ENCODE data around the gene NUP133. TPM values are rescaled to one million over a fixed set of nuclear protein-coding genes. Genes with fewer than 3 reads are reported as not detected.

The NUP133 gene
- total and polyA plus RNA-seq, 10 donors = 15.3 to 42.8 (median 34.7) TPM

DNA sequence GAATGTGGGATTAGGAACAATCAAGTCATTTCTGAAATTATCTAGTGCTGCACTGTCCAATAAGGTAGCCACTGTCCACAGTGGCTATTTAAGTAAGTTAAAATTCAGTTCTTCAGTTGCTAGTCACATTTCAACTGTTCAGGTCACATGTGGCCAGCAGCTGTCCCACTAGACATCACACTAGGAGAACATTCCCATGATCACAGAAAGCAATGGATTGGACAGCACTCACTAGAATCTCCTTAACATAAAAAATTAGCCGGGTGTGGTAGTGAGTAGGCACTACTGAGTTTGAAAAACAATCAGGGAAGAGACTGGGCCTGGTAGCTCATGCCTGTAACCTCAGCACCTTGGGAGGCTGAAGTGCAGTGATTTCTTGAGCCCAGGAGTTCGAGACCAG is 33.6 kb downstream of the NUP133 start:
- Histone ChIP-seq H3K36me3 (peaks cover 0 to 99% (median 66%) of the 10 kb centered on the region in 6 donors), H3K27me3 (replicated peaks in 1 of 7) (no peaks in the 10 kb centered on the region), H3K4me3 (no peak overlapping the region)

DNA sequence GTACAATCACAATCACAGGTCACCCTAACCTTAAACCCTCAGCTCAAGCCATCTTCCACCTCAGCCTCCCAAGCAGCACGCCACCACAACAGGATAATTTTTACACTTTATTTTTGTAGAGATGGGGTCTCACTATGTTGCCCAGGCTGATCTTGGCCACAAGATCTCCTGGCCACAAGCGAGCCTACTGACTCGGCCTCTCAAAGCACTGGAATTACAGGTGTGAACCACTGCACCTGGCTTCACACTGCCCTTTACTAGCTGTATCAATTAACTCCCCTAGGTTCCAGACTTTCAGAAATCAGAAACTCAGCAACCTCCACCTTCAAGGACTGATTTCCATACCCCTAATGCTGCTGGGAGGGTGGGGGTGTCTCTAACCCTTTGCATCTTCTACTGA is 37.0 kb downstream of the NUP133 start:
- no peaks in the 10 kb centered on the region for H3K27me3 ChIP-seq (replicated peaks in 1 of 7)
- intact Hi-C loops (cut with DNase I; ENCODE audit: low total_unique reads) = no loop called here
- no peak overlapping the region for H3K4me3 ChIP-seq
- no peak for DNase-seq
- H3K36me3 ChIP-seq = peaks cover 0 to 100% (median 76%) of the 10 kb centered on the region in 6 donors
- H3K27ac ChIP-seq = no peak overlapping the region
- 85 to 100% (median 97%) methylated on average over 3 of the region's 3 CpGs for WGBS, 5 donors
- no peaks in the 10 kb centered on the region for H3K4me1 ChIP-seq
- no peak for TF ChIP-seq POLR2A (IDR thresholded peaks at IDR 0.05)
- no peak for TF ChIP-seq POLR2AphosphoS5 (IDR thresholded peaks at IDR 0.05)
- TF ChIP-seq CTCF (IDR thresholded peaks at IDR 0.05 in 8 of 11, conservative IDR thresholded peaks at IDR 0.05 in 3 of 11) = no peak
- H3K9me3 ChIP-seq = no peaks in the 10 kb centered on the region

More for the DNA sequence above, 33.6 kb downstream of the NUP133 start:
- DNase-seq = no peak
- Histone ChIP-seq H3K9me3 (no peaks in the 10 kb centered on the region), H3K27ac (no peak overlapping the region), H3K4me1 (peaks cover 0 to 14% (median 11%) of the 10 kb centered on the region in 6 donors)
- 92 to 100% (median 96%) methylated on average over 2 of the region's 2 CpGs for WGBS, 5 donors
- intact Hi-C loops (cut with DNase I; ENCODE audit: low total_unique reads) = no loop called here
- TF ChIP-seq POLR2AphosphoS5 (IDR thresholded peaks at IDR 0.05) = no peak
- TF ChIP-seq POLR2A (IDR thresholded peaks at IDR 0.05) = no peak
- TF ChIP-seq CTCF (IDR thresholded peaks at IDR 0.05 in 8 of 11, conservative IDR thresholded peaks at IDR 0.05 in 3 of 11) = no peak

- WGBS, 5 donors = 92 to 95% (median 93%) methylated on average over 8 of the region's 8 CpGs
- Histone ChIP-seq H3K27ac (no peak overlapping the region), H3K9me3 (no peaks in the 10 kb centered on the region), H3K4me1 (no peaks in the 10 kb centered on the region), H3K4me3 (no peak overlapping the region), H3K27me3 (replicated peaks in 1 of 7) (no peaks in the 10 kb centered on the region), H3K36me3 (peaks cover 0 to 100% (median 78%) of the 10 kb centered on the region in 6 donors)
- intact Hi-C loops (cut with DNase I; ENCODE audit: low total_unique reads) = no loop called here
- no peak for TF ChIP-seq CTCF (IDR thresholded peaks at IDR 0.05 in 8 of 11, conservative IDR thresholded peaks at IDR 0.05 in 3 of 11)
- TF ChIP-seq POLR2AphosphoS5 (IDR thresholded peaks at IDR 0.05) = no peak
- TF ChIP-seq POLR2A (IDR thresholded peaks at IDR 0.05) = no peak
- DNase-seq = no peak
Observed at GRCh38 chr1:229470406-229471043, 37.6 kb downstream of the NUP133 start.

DNA sequence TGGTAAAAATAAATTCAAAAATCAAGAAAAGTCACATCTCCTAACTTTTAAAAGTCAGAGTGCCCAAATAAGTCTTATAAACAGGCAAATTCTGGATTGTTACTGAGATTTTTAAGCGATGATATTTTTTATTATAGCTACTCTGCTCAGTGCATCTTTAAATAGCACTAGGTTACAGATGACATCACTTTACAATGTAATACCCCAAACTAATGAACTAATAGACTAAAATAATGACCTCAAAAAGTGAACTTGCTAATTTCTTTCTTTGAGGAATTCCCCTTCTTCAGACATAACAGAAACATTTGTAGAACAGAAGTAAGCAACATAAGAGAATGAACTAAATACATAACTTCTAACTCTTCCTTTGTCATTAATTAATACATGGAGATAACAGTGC is 41.3 kb downstream of the NUP133 start:
- Histone ChIP-seq H3K27ac (no peak overlapping the region), H3K4me1 (no peaks in the 10 kb centered on the region), H3K27me3 (replicated peaks in 1 of 7) (no peaks in the 10 kb centered on the region), H3K36me3 (peaks cover under 1 to 100% (median 85%) of the 10 kb centered on the region in 6 donors), H3K9me3 (no peaks in the 10 kb centered on the region), H3K4me3 (no peak overlapping the region)
- WGBS, 5 donors = 90 to 100% (median 95%) methylated on average over 1 of the region's 1 CpG
- TF ChIP-seq POLR2AphosphoS5 (IDR thresholded peaks at IDR 0.05) = no peak
- no peak for TF ChIP-seq POLR2A (IDR thresholded peaks at IDR 0.05)
- TF ChIP-seq CTCF (IDR thresholded peaks at IDR 0.05 in 8 of 11, conservative IDR thresholded peaks at IDR 0.05 in 3 of 11) = no peak
- no peak for DNase-seq
- intact Hi-C loops (cut with DNase I; ENCODE audit: low total_unique reads) = no loop called here
